ENCODE measurements around the gene PLEKHG4. TPM values are rescaled to one million over a fixed set of nuclear protein-coding genes. Genes with fewer than 3 reads are reported as not detected.

PLEKHG4 gene
- polyA plus RNA-seq (2011; rRNA removed), result 12.1 and 25.2 TPM in 2 replicates
- polyA minus RNA-seq (2011; rRNA and poly(A)+ RNA removed), result 9.0 and 14.5 TPM in 2 replicates

GRCh38 chr16:67279296-67280089, at the start of gene PLEKHG4:
Gene PLEKHG4 (plus strand): TSS chr16:67279532. CDS start chr16:67280045, 513 bp downstream.
- Histone ChIP-seq H3K36me3 (ENCODE audit: control insufficient read depth, insufficient read depth, low read length) (no peaks in the 10 kb centered on the region; the same call in 1 of the 2 replicates), H3K4me3 (ENCODE audit: low read depth, low read length) (peak within 1 kb of the TSS; percentile 53), H3K27me3 (ENCODE audit: control insufficient read depth, insufficient read depth, low read length) (no peaks in the 10 kb centered on the region)
- ChIA-PET POLR2A (interaction anchor here (1.5 kb wide), 1 partner anchor 19 kb away, joined by 3 read pairs; no protein-coding TSS in a partner anchor), CTCF (interaction anchor here (0.9 to 3.5 kb wide), 10 partner anchors 10 to 186 kb away, joined by 3 to 18 read pairs (median 4); partner anchors contain the start of genes KCTD19 and LRRC36)
- TF ChIP-seq CTCF (IDR thresholded peaks at IDR 0.05; ENCODE audit: insufficient read depth, low read depth, low read length), result peak; percentile 36
- DNase-seq (ENCODE audit: low read depth), result no peak

GRCh38 chr16:67229906-67230808, 49.2 kb upstream of the PLEKHG4 start:
- no peak for TF ChIP-seq CTCF (IDR thresholded peaks at IDR 0.05; ENCODE audit: insufficient read depth, low read depth, low read length)
- DNase-seq (ENCODE audit: low read depth), result no peak
- POLR2A ChIA-PET, result no interaction called here
- no peaks in the 10 kb centered on the region for H3K27me3 ChIP-seq (ENCODE audit: control insufficient read depth, insufficient read depth, low read length)
- peaks cover 36% of the 10 kb centered on the region for H3K36me3 ChIP-seq (ENCODE audit: control insufficient read depth, insufficient read depth, low read length)
- CTCF ChIA-PET, result no interaction called here
- H3K4me3 ChIP-seq (ENCODE audit: low read depth, low read length), result no peak overlapping the region

GRCh38 chr16:67230809-67231660, 48.3 kb upstream of the PLEKHG4 start:
- POLR2A ChIA-PET, result no interaction called here
- H3K36me3 ChIP-seq (ENCODE audit: control insufficient read depth, insufficient read depth, low read length), result peaks cover 41% of the 10 kb centered on the region
- TF ChIP-seq CTCF (IDR thresholded peaks at IDR 0.05; ENCODE audit: insufficient read depth, low read depth, low read length), result no peak

GRCh38 chr16:67233596-67233995, 45.7 kb upstream of the PLEKHG4 start:
- POLR2A ChIA-PET, result no interaction called here
- CTCF ChIA-PET, result no interaction called here
- TF ChIP-seq CTCF (IDR thresholded peaks at IDR 0.05; ENCODE audit: insufficient read depth, low read depth, low read length), result no peak
- no peak overlapping the region for H3K4me3 ChIP-seq (ENCODE audit: low read depth, low read length)
- no peaks in the 10 kb centered on the region for H3K27me3 ChIP-seq (ENCODE audit: control insufficient read depth, insufficient read depth, low read length)
- H3K36me3 ChIP-seq (ENCODE audit: control insufficient read depth, insufficient read depth, low read length), result peaks cover 57% of the 10 kb centered on the region
- no peak for DNase-seq (ENCODE audit: low read depth)

More at GRCh38 chr16:67230809-67231660, 48.3 kb upstream of the PLEKHG4 start:
- H3K4me3 ChIP-seq (ENCODE audit: low read depth, low read length), result no peak overlapping the region
- no peaks in the 10 kb centered on the region for H3K27me3 ChIP-seq (ENCODE audit: control insufficient read depth, insufficient read depth, low read length)
- DNase-seq (ENCODE audit: low read depth), result no peak
- CTCF ChIA-PET, result interaction anchor here (1.2 kb wide), 1 partner anchor 13 kb away, joined by 5 read pairs; no protein-coding TSS in a partner anchor

All from BJ (cell line).